NCI-H510A treated with DMSO at 0.1 percent for 48 hours (cell line): ENCODE measurements around the gene PLXNB2.

Experiments
- DNase-seq: peaks from one replicate; lab custom pipeline; 2025; lab: John Stamatoyannopoulos, UW

The PLXNB2 gene

DNA sequence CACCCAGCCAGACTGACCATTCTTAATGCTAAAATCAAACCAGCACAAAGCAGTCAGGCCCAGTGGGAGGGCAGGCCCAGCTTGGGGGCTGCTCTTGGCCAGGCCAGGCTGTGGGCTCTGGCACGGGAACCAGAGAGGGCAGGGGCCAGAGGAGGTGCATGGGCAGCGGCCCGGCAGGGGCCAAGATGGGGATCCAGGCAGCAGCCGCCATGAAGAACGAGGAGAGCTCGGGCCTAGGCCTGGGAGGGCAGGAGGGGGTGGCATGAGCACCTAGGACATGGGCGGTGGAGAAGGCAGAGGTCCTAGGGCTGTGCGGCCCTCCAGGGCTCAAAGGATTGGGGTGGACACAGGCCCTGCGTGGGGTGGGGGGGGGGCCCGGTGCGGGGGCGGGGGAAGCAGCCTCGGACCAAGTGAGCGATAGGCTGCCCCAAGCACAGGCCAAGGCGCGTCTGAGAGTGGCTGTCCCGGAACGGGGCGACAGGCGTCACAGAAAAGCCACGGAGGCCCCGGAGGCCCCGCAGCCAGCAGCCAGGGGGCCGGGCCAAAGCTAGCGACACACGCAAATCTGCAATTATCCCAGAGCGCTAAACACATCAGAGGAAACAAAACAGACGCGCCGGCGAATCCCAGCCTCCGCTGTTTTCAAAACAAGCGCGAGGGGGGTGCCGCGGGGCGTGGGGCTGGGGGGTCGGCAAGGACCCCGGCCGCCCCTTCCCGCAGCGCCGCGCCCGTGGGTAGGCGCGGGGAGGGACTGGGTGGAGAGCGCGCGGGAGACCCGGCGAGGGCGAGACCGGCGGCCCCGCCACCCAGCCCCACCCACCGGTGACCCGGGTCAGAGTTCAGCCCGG lies 8.3 kb downstream of the PLXNB2 start:
- DNase-seq = no peak

DNA sequence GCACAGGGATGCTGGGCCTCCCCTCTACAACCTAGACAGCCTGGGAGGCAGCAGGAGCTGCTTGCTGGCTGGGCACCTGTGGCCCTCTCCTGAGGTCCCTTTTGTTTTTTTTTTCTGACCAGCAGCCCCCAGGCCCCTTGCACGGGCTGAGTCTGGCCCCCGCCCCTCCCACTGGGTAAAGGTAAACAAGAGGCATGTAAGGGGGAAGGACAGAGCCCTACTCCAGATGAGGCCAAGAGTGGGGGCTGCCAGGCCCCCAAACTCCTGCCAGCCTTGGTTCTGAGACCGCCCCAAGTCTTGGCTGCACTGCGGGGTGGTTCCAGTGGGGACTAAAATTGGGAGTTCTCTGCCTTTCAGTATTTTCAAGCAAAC lies 9.2 kb downstream of the PLXNB2 start:
- DNase-seq = no peak

DNA sequence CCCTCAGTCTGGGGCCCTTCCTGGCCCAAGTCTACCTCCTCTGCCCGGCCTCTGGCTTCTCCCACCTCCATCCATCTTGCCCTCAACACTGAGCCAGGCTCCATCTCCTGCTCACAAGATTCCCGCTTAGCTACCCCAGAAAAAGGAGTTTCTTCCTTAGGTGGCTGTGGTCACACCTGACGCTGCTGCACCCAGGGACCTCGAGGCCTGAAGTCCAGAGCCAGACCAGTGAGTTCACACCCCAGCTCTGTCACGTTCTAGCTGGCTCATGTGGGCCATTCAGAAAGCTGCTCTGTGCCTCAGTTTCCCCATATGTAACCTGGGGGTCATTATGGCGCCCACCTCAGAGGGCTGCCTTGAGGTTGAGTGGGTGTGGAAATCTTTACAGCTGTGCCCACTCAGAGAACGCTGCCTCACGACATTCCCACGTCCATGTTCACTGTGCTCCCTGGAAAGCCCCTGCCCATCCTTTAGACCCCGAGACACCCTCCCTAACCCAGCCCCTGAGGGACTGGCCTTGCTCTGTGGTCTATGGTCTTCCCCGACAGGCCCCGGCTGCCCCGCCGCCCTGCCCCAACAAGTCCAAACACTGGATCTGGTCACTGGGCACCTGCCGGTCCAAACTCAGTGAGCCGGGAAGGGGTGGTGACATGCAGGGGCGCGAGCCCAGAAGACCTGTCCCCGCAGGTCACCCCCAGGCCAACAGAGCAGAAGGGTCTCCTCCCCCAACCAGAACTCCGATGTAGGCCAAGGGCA lies 9.8 kb downstream of the PLXNB2 start:
- no peak for DNase-seq

DNA sequence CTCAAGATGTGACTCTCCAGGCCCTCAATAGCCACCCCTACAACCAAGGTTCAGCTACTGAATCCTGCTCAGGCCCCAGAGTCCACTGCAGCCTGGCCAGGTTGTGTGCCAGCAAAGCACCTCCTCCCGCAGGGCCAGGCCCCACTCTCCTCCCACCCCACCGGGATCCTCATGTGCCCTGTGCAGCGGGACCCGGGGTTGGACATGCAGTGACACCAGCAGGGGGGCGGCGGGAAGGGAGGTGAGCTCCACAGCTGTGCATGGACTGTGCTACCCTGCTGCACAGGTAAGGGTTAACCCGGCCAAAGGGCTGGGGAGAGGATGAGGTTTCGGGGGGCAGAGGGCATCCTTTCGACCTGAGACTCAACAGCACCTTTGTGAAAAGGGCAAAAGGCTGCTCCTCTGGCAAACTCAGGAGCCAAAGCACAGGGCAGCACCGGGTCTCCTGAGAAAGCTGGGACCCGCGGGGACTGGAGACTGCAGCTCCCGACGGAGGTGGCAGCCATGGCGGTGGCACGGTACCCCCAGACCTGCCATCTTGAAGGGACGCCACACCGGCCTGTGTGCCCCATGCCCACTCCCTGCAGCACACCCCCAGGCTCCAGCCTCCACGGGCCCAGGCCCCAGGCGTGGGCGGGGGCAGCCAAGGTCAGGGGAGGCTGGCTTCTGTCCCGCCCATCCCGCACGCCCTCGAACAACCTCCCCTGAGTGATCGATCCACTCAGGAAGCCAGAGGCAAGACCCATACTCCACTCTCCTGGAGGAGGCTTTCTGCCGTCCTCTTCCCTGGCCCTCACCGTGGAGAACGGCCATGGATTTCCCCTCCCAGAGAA lies 10.6 kb downstream of the PLXNB2 start:
- no peak for DNase-seq

DNA sequence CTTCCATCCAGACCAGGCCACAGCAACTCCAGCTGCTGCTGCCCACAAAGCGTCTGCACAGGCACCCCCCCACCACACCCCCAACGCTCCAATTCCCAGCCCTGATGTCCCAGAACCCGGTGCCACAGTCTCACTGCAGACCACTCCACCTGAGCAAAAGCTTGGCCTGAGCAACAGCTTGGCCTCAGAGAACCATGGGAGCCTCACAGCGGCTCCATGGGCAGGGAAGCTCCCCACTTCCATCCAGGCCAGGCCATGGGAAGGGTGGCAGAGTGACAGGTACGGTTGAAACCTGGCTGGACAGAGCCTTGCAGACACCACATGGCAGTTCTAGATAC lies 13.2 kb downstream of the PLXNB2 start:
- DNase-seq = no peak

DNA sequence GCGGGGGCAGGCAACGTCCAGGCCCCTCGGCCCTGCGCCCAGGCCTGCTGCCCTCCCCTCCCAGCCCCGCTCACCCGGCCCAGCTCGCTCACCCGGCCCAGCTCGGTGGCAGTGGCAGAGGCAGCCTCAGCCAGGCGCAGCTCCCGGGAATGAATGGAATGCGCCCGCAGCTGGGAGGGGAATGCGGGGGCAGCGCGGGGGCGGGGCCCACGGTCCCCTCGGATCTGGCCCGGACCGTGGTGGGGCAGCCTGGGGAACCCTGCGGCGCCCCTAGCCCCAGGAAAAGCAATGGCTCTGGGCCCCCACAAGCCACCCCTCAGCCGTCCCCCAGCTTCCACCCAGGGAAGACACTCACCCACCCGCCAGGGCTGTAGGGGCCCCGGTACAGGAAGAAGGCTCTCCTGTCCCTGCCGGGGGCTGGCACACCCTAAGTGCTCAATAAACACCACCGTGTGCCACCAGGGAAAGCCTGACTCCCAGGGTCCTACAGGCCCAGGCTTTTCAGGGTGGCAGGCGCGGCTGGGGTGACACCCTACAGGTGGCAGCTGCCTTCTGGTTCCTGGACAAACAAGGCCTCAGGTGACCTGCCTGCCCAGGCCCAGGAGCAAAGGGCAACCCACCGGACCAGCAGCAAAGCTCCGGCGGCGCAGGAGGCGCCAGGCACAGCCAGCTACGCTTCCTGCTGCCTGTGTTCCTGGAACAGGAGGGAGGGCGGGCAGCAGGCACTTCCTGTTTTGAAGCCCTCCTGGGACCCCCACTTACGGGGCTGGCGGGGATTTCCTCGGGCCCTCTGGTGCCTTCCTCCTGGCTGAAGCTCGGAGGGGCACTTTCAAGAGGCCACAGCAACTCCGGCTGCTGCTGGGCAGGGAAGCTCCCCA lies 13.8 kb downstream of the PLXNB2 start:
- DNase-seq = no peak

DNA sequence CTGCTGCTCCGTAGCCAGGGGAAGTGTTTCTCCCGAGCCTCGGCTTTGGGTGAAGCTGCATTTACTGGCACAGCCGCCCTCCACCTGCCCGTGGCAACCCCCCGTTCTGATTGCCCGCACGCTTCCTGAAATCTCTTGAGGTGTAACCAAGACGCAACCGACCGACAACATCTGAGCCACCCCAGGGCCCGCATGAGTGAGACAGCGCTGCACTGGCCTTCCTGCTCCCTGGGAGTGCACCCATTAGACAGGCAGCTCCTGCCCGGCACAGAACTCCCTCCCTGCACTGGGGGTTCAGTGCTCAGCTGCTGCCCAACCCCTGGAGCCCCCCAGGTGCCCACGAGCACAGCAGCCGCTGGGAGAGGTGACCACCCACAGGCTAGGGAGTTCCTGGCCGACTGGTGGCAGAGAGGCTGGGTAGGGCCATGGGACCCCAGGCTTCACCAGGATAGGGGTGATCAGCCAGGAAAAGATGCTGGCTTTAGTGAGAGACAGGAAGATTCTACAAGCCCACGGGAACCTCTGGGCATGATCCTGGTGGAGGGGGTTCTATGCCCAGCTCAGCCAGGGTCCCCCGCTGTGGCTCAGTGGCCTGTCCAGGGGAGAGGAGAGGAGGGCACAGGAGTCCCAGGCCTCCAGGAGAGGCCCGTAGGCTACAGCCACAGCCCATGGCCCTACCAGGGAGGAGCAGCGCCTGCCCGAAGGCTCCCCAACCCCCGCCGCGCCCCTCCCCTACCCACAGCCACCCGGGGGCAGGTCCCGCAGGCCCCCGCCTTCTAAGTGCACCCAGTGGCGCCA lies 14.6 kb downstream of the PLXNB2 start:
- DNase-seq = no peak

DNA sequence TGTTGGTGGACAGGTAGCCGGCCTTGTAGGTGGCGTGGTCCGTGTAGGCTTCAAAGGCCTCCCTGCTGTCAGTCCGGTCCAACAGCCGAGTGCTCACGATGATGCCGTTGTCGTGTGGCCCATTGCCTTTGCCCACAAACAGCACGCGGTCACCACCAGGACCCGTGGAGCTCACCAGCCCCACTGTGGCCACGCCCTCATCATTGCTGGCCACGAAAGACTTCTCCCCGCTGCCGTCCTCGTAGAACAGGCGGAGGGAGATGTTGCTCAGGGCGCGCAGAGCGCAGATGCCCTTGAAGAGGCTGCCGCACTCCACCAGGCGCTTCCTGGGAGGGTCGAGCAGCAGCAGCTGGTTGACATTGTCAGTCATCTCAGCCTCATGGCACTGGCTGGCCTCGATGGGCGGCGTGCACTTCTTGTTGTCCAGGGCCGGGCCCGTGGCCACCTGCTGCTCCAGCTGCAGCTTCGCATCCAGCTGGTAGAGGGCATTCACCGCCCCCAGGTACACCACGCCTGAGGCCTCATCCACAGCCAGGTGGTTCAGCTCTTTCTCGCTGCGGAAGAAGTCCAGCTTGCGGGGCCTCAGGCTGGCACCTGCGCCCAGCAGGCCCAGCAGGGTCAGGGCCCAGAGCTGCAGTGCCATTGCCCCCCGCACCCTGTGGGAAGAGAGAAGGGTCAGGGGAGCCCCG lies 17.4 kb downstream of the PLXNB2 start:
- DNase-seq = peak; percentile 47

DNA sequence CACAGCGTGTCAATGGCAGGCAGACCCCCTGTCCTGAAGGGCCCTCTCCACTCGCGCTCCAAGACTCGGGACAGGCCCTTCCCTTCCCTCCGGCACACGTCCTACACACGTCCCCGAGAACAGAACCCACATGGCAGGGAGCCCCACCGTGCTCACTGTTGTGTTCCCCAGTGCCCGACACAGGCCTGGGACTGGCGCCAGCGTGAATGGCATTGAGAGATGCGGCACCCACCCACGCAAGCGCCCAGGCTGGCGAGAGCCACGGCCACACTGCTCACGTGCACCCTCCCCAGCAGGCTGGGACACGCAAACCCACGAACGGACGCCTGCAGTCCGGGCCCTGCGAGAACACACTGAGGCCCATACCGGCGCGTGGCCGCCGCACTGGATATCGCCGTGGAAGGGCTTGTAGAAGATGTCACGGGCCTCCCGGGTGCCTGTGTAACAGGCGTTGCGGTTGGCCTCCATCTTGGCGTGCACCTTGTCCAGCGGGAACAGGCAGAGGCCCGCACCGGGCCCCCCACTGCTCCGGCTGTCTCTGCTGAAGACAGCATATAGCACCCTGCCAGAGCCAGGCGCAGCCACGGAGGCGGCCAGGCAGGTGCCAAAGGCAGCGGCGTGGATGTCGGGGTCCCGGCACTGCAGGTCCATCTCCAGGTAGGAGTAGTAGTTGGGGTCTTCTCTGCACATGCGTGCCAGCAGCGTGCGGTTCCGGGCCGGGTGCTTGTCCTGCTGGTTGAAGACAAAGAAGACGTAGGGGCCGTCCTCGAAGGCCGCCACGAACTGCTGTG lies 18.1 kb downstream of the PLXNB2 start:
- no peak for DNase-seq

DNA sequence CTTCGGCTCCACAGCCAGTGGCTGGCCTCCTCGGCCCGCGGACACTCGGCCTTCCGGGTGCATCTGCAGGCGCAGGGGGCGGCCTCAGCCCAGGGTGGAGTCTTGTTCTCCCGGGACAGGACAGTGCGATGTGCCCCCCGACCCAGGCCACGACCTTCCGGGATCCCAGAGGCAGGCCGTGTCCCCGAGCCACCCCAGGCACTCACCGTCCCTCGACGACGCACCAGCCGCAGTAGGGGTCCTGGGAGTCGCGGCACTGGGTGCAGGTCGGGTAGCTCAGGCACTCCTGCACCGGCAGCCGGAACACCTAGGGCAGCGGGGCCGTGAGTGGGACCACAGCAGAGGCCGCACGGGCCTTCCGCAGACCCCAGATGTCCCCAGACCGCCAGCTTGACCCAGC lies 19.7 kb downstream of the PLXNB2 start:
- DNase-seq = no peak

DNA sequence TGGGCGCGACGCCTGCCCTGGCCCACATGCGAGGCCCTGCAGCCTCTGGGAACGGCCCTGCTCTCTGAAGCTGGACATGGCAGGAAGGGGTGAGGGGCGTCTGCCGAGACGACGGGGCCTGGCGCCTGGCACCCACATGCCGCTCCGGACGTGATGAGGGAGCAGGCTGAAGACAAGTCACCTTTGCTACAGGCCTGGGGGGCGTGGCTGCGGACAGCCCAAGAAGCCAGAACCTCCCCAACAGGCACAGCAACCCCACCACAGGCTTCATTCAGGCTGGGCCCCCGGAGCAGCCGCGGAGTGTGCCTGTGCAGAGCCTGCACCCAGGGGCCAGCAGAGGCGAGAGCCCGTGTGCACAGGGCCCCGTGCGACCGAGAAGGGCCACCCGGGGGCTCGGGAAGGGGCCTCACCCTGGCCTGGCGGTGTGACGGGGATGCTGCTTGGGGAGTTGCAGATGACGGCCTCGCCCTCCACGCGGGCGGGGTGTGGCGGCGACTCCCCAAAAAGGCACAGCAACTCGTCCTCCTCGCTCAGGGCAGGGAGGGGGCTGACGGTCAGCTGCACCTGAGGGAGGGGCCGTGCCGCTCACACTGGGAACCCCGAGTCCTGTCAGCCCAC lies 20.6 kb downstream of the PLXNB2 start:
- no peak for DNase-seq

DNA sequence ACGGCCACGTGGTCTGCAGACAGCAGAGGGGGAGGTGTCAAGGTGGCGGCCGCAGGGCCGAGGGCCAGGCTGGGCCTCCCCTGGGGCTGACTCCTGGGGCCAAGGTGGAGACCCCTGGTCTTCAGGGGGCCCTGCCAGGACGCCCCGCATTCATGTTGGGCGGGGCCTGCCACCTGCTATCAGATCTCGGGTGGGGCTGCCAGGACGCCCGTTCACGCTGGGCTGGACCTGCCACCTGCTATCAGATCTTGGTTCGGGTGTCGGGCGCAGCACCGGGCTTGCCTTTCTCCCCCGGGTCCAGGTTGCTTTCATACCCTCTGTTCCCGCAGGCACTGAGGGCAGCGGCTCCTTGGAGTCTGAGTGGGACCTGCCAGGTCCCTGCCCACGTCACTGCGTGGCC lies 21.2 kb downstream of the PLXNB2 start:
- no peak for DNase-seq

DNA sequence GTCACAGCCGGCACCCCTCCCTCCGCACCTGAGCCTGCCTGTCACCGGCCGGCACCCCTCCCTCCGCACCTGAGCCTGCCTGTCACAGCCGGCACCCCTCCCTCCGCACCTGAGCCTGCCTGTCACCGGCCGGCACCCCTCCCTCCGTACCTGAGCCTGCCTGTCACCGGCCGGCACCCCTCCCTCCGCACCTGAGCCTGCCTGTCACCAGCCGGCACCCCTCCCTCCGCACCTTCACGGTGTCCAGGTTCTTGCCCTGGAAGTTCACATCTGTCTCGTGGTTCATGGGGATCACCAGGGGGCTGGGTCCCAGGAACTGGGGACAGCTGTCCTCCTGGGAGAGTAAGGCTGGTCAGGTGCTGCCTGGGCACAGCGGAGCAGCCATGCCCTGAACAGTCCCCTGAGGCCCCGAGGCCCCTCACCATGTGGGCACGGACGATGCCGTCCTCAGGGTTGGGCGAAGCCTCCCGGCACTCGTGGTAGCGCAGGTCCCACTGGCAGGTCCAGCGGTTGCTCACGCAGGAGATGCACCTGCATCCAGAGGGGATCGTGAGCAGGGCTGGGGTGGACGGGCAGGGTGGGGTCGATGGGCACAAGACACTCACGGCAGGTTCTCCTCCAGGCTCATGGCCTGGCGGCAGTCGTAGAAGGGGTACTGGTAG lies 21.7 kb downstream of the PLXNB2 start:
- DNase-seq = no peak

DNA sequence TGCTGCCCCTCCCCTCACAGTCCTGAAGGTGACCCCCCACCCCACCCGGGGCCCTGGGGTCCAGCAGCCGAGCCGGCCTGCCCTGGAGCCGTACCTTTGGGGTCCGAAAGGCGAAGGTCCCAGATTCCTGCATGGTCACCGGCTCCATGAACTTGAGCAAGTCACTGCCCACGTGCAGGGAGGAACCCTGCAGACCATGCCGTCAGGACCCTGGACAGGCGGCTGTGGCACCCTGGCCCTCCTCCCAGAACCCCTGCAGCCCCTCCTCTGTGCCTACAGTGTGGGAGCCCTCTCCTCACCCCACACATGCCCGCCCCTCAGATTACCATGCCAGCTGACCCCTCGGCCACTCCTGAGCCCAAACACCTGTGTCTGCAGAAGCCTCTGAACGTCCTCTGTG lies 23.0 kb downstream of the PLXNB2 start:
- DNase-seq = no peak

DNA sequence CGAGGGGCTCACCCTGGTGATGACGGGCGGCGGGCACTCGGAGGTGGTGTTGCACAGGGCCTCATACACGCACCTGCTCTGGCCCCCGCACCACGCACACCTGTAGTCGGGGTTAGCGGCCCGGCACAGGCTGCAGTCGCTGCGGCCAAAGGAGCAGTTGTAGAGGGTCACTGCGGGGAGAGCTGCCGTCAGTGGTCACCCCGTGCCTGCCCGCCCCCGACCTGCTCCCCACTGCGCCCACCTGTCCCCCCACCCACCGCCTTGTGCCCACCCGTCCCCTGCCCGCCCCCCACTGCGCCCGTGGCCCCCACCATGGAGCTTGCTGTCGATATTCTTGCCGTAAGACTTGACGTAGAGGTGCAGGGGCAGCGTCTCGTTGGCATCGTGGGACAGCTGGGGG lies 23.6 kb downstream of the PLXNB2 start:
- DNase-seq = no peak

DNA sequence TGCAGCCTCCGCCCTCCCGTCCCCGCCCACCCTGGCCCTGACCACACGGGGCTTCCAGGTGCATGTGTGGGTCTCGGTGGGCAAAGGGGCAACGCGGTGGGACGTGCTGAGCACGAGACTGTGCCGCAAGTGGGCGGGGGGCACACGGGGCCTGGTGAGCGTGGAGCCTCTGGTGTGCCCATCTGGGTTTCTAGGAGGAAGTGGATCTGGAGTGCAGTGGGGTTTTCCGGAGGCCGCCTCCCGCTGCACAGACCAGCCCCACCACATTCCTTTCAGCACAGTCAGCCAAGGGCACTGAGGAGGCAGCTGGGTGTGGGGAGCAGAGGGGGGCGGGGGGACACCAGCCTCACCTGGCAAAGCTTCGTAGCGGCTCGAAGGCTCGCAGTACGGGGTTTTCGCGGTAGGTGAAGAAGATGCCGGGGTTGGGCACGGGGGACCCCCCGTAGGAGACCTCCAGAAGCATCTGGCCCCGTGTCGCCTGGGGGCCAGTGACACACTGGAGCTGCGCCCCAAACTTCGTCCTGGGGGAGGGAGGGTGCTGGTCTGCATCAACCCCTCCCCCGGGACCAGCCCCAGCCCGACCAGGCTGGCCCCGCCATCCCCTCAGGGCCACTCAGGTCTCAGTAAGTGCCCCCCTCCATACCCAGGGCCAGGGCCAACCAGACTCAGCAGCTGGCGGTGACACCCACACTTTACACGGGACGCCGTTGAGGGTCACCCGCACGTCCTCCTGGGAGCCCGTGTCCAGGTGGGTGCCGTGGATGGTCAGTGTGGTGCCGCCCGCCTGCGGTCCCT lies 24.9 kb downstream of the PLXNB2 start:
- no peak for DNase-seq

DNA sequence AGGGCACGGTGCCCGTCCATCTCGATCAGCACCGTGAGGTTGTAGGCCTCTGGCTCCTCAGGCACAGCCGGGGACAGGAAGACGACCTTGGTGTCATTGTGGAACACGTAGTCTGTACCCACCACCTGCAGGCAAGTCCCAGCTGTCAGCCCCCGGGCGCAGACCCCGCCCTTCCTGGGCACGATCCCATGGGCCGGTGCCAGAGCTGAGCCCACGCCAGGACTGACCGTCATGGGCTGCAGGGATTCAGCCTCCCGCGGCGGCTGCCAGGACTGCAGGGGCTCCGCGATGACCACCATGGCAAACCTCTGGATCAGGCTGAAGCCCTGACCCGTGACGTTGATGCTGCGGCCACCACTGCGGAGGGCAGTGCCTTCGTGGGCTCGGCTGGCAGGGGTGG lies 25.5 kb downstream of the PLXNB2 start:
- no peak for DNase-seq

DNA sequence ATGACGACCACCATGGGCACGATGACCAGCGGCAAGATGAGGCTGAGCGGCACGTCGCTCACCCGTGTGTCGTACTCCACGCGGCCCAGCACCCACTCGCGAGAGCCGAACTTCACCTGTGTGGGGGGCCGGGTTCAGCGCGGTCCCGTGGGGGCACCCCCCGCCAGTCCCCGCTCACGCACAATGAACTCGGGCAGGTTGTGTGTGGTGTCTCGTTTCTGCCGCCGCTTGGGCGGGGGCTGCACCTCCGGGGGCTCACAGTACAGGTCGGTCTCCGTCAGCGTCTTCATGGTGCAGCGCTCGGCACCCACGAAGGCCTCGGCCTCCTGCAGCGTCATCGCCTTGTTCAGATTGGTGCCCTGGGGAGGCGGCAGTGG lies 26.1 kb downstream of the PLXNB2 start:
- DNase-seq = no peak
